HG02759 (cell line): ENCODE results near the gene PFKP.

Experiments
- ATAC-seq: cut with Tn5 transposase; IDR thresholded peaks from one replicate; pipeline ENCODE4 v1.9.1; 2021; ENCODE audit warnings: mild to moderate bottlenecking, moderate library complexity; ENCODE audit not compliant: unreplicated experiment

PFKP gene

GRCh38 chr10:3067118-3067858 lies at the start of gene PFKP:
Gene PFKP (plus strand): TSS chr10:3067548. CDS start chr10:3067596, 48 bp downstream.
- peak; percentile 57 for ATAC-seq

GRCh38 chr10:3018247-3018646 lies 49.1 kb upstream of the PFKP start:
- ATAC-seq = no peak

GRCh38 chr10:3020311-3020710 lies 47.0 kb upstream of the PFKP start:
- ATAC-seq = no peak

- no peak for ATAC-seq
Measured at GRCh38 chr10:3020881-3021280, 46.5 kb upstream of the PFKP start.

- no peak for ATAC-seq
Measured at GRCh38 chr10:3022027-3022426, 45.3 kb upstream of the PFKP start.

- no peak for ATAC-seq
Measured at GRCh38 chr10:3023892-3024291, 43.5 kb upstream of the PFKP start.

GRCh38 chr10:3025026-3025683 lies 42.2 kb upstream of the PFKP start:
- no peak for ATAC-seq

- ATAC-seq = no peak
Measured at GRCh38 chr10:3027866-3028265, 39.5 kb upstream of the PFKP start.

GRCh38 chr10:3028441-3028840 lies 38.9 kb upstream of the PFKP start:
- ATAC-seq = no peak

- no peak for ATAC-seq
Measured at GRCh38 chr10:3030765-3031164, 36.6 kb upstream of the PFKP start.

- no peak for ATAC-seq
Measured at GRCh38 chr10:3031490-3031889, 35.9 kb upstream of the PFKP start.

- ATAC-seq = no peak
Measured at GRCh38 chr10:3033925-3034324, 33.4 kb upstream of the PFKP start.

- no peak for ATAC-seq
Measured at GRCh38 chr10:3034616-3035015, 32.7 kb upstream of the PFKP start.

- ATAC-seq = peak; percentile 97
Measured at GRCh38 chr10:3036155-3037021, 31.0 kb upstream of the PFKP start.

- ATAC-seq = no peak
Measured at GRCh38 chr10:3037182-3037581, 30.2 kb upstream of the PFKP start.

- ATAC-seq = no peak
Measured at GRCh38 chr10:3040069-3040468, 27.3 kb upstream of the PFKP start.

GRCh38 chr10:3042589-3042988 lies 24.8 kb upstream of the PFKP start:
- no peak for ATAC-seq

GRCh38 chr10:3043512-3044368 lies 23.6 kb upstream of the PFKP start:
- peak; percentile 77 for ATAC-seq

- ATAC-seq = no peak
Measured at GRCh38 chr10:3045471-3046209, 21.7 kb upstream of the PFKP start.

GRCh38 chr10:3046210-3046779 lies 21.1 kb upstream of the PFKP start:
- ATAC-seq = no peak
